HL-60/S4 treated with phorbol 12-myristate 13-acetate at 8.2 ng/mL for 4 days and 3 days (cell line): Measurements from ENCODE around the gene DLX5.

Source experiments
- in situ Hi-C: fragments of 300-500 bp; cut with MboI; formaldehyde crosslinking; loops from 2 replicates; pipeline ENCODE4 v1.15.0; 2022; ENCODE audit warnings: low sequenced_read_pairs

Gene DLX5

DNA sequence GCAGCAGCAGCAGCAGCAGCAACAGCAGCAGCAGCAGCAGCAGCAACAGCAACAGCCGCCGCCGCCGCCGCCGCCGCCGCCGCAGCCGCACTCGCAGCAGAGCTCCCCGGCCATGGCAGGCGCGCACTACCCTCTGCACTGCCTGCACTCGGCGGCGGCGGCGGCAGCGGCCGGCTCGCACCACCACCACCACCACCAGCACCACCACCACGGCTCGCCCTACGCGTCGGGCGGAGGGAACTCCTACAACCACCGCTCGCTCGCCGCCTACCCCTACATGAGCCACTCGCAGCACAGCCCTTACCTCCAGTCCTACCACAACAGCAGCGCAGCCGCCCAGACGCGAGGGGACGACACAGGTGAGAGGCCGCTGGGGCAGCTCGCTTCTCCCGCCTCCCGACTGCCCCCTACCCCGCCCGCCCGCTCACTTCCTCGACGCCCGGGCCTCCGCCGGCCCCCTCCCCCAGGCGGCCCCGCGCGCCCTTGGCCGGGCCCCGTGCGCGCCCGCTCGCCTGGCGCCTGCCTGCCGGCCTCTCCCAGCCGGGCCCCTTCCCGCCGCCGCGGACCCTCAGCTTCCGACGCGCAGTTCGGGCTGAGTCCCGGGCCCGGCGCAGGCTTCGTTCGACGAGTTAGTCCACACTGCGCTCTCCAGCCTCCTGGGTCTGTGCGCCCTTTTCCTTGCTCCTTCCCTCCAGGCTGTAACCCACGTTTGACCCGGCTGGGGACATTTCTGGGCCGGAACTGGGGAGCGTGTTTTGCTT lies 18.4 kb downstream of the DLX5 start:
- in situ Hi-C loops: no loop called here

DNA sequence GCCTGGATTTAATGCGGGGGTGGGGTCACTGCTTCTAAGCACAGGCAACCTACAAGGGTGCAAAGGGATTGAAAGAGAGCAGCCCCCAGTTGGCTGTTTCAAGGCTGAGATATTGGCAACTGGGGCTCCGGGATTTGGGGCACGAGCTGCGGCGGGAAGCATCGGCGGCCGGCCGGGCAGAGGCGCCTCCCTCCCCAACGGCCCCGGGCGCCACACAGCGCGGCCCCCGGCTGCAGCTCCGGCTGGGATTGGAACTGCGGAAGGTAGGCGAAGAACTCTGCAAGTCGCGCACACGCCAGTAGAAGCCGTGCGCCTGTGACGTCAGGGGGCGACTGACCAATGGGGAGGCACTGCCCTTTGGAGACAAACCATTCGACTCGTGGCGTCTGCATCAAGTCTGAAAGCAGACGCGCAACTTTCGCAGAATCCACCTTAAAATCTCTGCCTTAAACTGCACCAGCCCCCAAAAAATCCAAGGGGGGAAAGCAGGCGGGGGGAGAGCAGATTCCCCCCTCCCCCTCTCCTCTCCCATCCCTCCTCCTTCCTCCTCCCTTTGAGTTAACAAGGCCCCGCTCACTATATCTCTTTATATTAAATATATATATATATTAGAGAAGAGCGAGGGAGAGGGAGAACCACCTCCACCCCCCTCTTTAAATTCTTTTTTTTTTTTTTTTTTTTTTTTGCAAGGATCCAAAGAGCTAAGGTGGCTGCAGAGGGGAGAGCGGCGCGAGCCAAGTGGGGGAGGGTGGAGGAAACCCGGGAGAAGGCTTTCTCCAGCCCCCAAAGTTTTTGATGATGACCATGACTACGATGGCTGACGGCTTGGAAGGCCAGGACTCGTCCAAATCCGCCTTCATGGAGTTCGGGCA lies 19.2 kb downstream of the DLX5 start, which contains the start of gene DLX6:
Gene DLX6, plus strand, starts transcription at position 371 of the 872 bp plus-strand sequence. Its CDS starts 425 bp downstream, at position 796.
- in situ Hi-C loops: no loop called here

DNA sequence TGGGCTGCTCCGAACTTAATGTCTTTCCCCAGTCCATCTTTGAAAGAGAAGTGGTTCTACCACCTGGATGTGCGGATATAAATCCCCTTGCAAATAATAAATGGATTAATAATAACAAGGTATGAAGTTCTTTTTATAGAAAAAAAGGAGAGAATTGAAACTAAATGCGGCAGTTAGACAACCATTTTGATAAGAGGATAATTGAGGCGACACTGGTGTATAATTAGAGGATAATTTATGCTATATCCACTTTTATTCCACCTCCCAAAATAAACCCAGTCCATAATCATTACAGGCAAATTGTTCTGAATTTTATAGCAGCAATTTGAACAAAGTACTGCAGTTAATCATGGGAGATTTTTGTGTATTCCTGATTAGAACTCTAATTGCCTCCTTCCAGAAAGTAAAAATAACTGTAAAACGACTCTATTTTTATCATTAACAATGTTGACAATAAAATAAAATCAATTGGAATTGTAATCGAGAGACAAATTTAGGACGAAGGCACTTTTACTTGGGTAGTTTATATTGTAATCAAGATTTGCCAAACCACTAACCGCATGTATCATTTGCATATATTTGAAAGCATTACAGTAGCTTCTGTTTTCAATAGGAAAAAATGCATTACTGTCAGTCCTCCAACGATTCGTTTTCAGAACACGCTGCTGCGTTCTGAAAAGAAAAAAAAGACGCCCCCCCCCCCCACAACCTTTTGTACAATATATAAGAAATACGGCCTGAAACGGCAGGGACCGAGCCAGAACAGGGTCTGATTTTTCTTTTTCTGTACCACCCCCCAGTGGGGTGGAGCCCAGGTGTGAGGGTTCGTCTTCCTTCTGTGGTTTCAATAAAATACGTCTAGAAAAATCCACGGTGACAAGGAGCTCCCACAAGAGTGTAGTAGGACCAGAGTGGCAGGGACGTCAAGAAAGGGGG lies 20.1 kb downstream of the DLX5 start:
- in situ Hi-C loops: no loop called here

DNA sequence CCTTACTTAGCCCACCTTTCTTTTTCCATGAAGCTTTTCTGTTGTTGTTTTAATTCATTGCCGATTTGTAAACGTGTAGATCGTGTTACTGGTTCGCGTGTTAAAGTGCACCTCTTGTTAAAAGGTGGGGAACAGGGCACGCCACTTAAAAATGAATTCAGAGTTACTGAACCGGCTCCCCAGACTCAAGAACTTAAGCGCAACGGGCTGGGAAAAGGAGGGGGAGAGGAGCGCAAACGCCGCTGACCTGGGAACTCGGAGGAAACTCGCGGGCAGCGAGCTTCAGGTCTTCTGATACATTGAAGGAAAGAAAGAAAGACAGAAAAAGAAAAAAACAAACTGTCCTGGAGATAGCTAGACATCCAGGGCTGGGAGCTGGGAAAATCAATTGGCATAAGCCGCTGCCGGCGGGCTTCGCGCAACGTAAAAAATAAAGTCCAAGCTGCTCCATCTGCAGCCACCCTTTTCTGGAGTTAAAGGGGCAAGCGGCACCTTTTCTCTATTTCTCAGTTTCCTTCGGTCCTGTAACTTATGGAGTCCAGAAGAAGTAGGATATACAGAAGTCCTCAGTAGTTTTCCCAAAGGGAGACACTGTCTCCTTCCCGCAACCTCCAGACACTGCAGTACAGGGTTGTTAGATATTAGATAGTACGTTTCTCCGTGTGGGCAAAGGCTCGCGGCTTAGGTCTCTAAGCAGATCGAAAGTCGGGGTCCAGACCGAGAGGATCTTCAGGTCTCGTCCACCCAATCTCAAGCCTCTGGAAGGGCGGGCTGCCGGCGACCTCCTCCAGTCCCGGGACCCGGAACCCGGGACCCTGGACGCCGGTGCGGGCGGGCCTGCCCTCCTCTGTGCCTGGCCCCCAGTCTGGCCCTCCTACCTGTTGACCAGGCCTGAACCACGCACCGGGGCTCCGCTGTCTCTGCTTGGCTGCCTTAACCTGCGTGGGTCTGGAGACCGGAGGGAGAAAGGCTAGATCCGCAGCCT lies 21.1 kb downstream of the DLX5 start:
- in situ Hi-C loops: no loop called here

DNA sequence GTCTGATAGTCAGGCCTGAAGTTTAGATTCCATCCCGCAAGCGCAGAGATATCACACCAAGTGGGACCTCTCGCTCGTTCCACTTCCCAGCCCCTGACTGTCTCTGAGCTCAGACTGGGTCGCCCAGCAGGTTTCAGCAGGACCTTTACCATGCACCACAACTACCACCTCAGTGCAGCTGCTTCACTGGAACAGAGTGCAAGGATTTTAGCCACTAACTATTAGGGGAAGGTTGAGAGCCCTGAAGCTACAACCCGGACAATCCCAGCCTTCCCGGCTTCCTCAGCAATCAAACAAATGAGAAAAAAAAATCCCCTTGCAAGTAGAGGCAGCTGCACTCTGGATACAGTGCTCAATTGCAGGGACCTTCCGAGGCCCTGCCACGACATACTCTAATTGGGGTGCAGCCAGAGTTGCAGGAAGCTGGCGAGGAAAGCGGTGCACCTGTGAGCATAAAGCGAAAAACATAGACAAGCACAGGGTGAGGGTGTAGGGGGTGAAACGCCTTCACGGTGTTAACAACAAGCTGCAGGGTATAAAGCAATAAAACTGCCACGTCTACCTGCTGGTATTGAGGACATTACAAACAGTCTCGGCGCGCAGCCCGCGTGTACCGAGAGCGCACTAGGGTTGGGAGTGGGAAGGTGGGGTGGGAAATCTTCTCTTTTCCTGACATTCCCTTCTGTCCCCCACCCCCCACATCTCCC lies 21.9 kb downstream of the DLX5 start:
- in situ Hi-C loops: no loop called here

DNA sequence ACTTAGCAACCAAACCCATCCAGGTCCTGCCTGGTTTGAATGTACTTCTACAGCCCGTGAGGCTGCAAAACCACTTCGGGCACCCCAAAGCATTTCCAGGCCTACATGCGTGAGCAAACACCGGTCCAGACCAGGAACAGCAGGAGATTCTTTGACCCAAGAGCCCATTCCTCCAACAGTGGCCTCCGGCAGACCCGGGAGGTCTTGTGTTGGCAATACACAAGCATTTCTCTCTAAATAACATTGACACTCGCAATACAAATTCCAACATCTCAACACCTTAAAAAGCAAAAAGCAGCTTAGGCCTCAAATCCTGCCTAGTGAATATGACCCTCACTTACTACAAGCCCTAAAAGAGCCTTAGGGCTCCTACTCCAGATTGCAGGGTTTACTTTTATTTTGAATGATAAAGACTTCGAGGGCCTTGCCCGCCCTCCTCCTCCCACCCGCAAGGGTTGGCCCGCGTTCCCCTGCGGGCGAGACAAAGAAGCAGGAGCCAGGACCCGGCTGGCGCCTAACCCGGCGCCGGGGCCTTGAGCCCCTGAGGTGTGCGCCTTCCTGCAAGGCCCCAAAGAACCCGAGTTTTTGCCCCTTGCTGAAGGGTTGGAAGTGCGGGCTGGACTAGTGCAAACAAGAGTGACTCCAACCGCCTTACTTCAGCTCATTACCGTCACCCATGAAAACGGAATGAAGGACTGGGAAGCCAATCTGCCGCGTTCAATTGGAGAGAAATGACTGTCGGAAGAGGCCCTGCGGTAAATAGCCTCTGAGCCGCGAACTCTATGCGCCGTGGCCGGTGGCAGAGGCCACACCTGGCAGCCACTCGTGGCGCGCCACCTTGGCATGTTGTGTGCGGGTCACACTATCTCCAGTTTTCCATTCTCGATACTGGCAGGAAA lies 22.7 kb downstream of the DLX5 start:
- in situ Hi-C loops: no loop called here

DNA sequence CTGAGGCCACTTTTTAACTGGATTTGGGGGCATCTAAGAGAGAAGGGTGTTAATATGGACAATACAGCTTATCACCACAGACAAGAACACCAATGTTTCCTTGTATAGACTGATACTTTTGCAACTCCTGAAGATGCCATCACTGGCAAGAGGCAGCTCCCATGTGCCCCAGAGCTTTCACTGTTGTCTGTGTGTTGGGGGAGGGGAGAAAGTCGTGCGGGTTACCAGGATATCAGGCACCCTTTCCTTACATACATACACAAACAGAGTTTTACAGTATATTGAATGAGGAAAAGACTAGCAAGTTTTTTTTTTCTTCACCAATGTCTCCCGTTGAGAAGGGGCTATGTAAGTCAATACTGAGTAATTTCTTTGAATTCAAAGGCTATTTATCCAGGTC lies 23.4 kb downstream of the DLX5 start:
- in situ Hi-C loops: no loop called here

DNA sequence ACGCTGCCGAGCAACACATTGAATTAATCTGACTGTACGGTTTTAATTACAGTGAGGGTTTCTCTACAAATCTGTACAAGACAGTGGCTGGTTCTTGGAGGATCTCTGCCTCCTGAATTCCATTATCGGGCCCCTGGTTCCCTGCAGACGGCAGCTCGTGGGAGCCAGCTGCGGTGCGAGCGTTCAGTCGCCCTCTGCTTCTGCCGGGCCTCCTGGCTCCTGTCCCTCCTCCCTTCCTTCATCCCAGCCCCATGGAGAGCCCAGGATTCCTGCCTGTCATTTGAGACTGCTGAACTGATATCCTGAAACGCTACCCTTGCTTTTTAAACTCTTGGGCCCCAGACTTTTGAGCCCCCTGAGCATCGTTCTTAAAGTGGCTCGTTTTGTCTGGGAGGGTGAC lies 25.9 kb downstream of the DLX5 start:
- in situ Hi-C loops: no loop called here

DNA sequence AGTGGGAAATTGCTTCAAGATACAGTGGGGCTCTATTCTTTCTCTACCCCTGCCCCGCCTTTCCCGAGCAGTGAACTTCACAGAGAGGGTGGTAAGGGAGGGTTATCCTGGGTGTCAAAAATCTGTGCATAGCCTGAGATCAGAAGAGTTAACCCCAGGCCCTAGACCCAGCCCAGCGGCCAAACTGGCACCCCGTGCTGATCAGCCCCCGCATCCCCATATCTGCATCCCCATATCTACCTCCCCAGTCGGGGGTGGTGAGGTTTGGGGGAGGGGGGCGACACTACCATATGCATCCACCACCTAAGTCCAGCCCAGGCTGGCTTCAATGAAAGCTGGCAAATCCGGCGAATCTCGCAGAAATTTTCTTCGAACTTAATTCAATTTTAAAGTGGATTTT lies 26.3 kb downstream of the DLX5 start:
- in situ Hi-C loops: no loop called here

DNA sequence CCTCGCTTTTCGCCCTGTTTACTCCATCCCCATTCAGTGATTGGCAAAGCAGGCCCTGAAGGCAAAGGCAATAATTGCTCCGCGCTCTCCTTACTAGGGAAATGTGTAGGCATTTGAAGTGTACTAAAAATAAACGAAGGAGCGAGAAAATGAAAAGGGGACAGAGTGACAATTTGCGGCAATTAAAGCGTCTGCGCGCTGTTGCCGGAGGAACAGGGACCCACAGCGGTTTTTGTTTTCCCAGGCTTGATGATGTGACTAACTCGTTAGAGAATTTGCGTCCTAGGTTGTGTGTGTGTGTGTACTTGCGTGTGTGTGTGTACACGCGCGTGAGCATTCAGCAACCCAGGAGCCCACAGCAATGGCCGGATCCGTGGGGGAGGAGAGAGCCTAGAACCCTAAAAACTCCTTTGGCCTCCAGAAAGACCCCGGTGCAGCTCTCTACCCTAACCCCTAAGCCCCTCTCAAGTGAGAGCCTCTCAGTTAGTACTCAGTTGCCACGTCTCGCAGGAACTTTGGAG lies 27.1 kb downstream of the DLX5 start:
- in situ Hi-C loops: no loop called here

DNA sequence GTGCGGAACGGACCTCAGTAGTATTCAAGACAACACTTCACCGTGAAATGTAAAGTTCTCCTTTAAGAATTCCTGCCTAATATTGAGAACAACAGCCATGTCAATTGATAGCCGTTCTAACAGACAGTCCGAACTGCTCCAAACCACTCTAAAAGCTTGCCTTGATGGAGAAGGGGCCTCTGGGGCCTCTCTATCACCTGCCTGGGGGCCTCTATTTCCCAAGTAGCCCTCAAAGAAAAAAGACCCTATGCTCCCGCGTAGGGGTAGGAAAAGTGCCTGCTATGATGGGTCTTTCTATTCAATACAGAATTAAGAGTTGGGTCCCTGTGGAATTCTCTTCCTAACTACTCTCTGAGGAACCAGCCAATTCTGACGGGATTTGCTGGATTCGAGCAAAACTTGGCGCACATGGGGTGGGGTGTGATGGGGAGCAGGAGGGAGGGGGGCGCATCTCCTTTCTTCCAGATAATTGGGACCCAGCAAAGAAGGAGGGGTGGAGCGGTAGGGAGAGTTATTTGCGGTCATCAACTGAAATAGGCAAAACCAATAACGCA lies 27.6 kb downstream of the DLX5 start:
- in situ Hi-C loops: no loop called here

DNA sequence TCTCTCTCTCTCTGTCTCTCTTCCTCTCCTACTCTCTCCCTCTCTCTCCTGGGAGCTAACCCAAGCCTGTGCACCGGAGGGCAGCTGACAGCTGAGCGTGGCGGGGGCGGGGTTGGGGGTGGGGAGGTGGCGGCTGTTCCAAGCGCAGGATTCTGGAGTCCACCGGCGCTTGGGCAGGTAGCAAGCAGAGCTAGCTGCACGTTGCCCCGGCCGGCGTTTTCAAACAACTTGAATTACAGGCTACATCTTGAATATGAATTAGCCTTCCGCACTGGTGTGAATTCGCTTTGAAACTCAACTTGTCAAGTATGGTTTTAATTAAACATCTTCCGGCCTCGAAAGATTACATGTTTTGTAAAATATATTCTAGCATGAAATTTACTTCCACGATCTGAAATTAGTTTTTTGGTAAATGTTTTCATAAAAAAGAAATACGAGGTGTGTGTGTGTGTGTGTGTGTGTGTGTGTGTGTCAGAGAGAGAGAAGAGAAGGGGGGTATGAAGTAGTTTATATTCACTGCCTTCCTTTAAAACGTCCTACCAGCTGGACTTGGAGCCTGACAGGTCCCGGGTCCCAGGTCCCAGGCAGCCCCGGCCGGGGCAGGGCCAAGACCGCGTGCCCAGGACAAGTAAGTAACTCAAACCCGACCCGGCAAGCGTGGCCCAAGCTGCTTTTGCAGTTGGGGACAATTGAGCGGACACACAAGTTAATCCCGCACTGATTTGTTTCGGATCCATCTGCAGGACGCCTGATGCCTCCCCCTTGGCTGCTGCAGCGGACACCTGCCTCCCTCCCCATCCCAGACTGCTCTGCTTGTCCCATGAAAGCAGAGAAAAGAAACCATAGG lies 28.3 kb downstream of the DLX5 start:
- in situ Hi-C loops: no loop called here

DNA sequence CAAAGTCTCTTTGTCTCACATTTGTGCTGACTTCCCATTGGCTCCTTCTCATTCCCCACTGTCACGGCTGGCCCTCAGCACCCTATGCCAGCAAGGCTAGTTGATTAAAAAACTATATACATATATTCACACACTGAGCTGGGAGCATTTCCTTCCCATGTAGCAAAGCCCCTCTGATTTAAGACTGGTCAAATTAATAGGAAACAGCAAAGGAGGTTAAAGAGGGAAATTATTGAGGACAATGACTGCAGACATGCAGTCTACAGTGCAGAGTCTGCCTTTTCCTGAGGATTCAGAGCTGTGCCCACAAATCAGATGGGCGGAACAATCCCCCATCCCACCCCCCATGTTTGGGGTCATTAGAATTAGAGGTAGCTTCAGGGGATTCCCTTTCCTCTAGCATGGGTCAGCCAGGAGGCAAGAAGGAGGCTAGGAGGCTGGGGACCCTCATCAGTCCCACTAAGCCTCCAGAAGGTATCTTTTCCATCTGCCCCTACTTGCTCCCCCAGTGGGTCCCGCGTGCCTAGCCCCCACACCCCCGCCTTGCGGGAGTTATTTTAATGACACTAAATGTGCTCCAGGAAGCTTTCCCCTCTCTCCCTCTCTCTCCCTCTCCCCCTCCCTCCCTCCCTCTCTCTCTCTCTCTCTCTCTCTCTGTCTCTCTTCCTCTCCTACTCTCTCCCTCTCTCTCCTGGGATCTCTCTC lies 29.1 kb downstream of the DLX5 start:
- in situ Hi-C loops: no loop called here

DNA sequence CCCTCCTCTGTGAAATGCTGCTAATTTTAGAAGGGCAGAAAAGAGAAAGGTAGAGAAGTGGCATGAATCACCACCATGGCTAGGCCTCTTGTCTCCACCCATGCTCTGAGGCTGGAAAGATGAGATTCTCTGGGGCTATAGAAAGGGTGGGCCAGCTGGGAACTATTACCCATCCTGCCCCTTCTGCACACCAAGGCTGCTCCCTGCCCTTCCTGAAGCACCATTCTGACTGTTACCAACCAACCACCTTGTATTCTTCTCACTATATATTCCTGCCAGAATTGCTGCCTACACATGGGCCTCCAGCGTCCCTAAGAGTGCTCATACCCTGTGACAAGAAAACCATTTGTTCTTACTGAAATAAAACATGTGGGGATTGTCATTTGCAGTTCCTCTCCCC lies 30.7 kb downstream of the DLX5 start:
- in situ Hi-C loops: no loop called here

DNA sequence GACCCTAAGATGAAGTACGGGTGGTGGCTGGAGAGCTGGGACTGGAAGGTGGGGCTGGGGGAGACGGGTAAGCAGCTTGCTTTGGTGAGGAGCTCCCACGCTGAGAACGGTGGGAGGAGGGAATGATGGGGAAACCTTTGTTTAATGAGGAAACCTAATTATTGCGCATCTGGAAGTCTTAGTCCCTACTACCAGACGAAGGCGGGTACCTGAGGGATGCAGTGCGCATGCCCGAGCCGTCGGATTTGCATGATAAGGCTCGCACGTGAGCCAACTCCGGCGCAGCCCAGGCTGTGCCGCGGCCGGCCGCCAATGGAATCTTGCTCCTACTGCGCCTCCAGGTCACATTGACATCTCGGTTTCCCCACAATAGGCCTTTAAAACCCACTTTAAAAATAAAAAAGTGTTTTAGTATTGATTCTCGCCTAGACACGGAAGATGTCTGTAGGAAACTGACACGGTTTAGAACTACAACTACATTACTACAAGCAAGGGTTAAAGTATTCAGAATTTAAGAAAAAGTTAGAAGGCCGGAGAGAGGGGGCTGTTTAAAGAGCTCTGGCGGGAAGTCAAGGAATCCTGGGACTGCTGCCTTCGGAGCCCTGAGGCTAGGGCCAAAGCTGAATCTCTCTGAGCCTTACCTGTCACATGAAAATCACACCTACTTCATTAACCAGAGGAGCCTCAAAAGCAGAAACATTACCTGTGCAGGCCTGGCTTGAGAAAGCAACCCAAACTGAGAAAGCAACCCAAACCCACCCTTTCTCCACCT lies 31.4 kb downstream of the DLX5 start:
- in situ Hi-C loops: no loop called here
